Measurements from ENCODE around the gene ERICH3.

ERICH3 gene

GRCh38 chr1:74673351-74674111, at the start of gene ERICH3:
Gene ERICH3, minus strand, starts transcription at chr1:74673792. Its CDS starts 273 bp downstream, at chr1:74673519.
- no peak for DNase-seq (ENCODE audit: low read depth)

GRCh38 chr1:74717626-74718025, 44.0 kb upstream of the ERICH3 start:
- no peak for DNase-seq (ENCODE audit: low read depth)

- DNase-seq (ENCODE audit: low read depth), result no peak
These were observed 43.2 kb upstream of the ERICH3 start for GRCh38 chr1:74716822-74717221.

GRCh38 chr1:74715806-74716205, 42.2 kb upstream of the ERICH3 start:
- no peak for DNase-seq (ENCODE audit: low read depth)

- no peak for DNase-seq (ENCODE audit: low read depth)
These were observed 41.6 kb upstream of the ERICH3 start for GRCh38 chr1:74715236-74715502.

- DNase-seq (ENCODE audit: low read depth), result no peak
These were observed 41.0 kb upstream of the ERICH3 start for GRCh38 chr1:74714429-74715235.

GRCh38 chr1:74713849-74714248, 40.3 kb upstream of the ERICH3 start:
- DNase-seq (ENCODE audit: low read depth), result no peak

GRCh38 chr1:74712881-74713280, 39.3 kb upstream of the ERICH3 start:
- no peak for DNase-seq (ENCODE audit: low read depth)

- DNase-seq (ENCODE audit: low read depth), result no peak
These were observed 30.0 kb upstream of the ERICH3 start for GRCh38 chr1:74703386-74704182.

- no peak for DNase-seq (ENCODE audit: low read depth)
These were observed 25.7 kb upstream of the ERICH3 start for GRCh38 chr1:74699331-74699730.

- DNase-seq (ENCODE audit: low read depth), result no peak
These were observed 24.2 kb upstream of the ERICH3 start for GRCh38 chr1:74697832-74698231.

- DNase-seq (ENCODE audit: low read depth), result peak; percentile 31
These were observed 19.9 kb upstream of the ERICH3 start for GRCh38 chr1:74693473-74693872.

GRCh38 chr1:74690909-74691308, 17.3 kb upstream of the ERICH3 start:
- DNase-seq (ENCODE audit: low read depth), result no peak

GRCh38 chr1:74690364-74690696, 16.7 kb upstream of the ERICH3 start:
- no peak for DNase-seq (ENCODE audit: low read depth)

GRCh38 chr1:74689621-74690363, 16.2 kb upstream of the ERICH3 start:
- peak; percentile 14 for DNase-seq (ENCODE audit: low read depth)

- DNase-seq (ENCODE audit: low read depth), result no peak
These were observed 13.3 kb upstream of the ERICH3 start for GRCh38 chr1:74686928-74687327.

- no peak for DNase-seq (ENCODE audit: low read depth)
These were observed 10.7 kb upstream of the ERICH3 start for GRCh38 chr1:74684301-74684700.

- DNase-seq (ENCODE audit: low read depth), result no peak
These were observed 10.1 kb upstream of the ERICH3 start for GRCh38 chr1:74683656-74684055.

GRCh38 chr1:74681851-74682250, 8.3 kb upstream of the ERICH3 start:
- DNase-seq (ENCODE audit: low read depth), result no peak

GRCh38 chr1:74681449-74681848, 7.9 kb upstream of the ERICH3 start:
- no peak for DNase-seq (ENCODE audit: low read depth)

- DNase-seq (ENCODE audit: low read depth), result no peak
These were observed 7.4 kb upstream of the ERICH3 start for GRCh38 chr1:74681001-74681400.

- DNase-seq (ENCODE audit: low read depth), result no peak
These were observed 6.2 kb upstream of the ERICH3 start for GRCh38 chr1:74679811-74680210.

Measured in GM04503 (cell line).